ENCODE measurements around the gene ZNF253. TPM values are rescaled to one million over a fixed set of nuclear protein-coding genes. Genes with fewer than 3 reads are reported as not detected.
A peak's percentile ranks its signal among the peaks of the same experiment; 100 is the strongest.

Gene ZNF253
- total and polyA plus RNA-seq, 2 of the 8 experiments (the other 6 are each of a cell fraction or from before 2014, with no cell fraction given) = 8.3 to 64.0 TPM

DNA sequence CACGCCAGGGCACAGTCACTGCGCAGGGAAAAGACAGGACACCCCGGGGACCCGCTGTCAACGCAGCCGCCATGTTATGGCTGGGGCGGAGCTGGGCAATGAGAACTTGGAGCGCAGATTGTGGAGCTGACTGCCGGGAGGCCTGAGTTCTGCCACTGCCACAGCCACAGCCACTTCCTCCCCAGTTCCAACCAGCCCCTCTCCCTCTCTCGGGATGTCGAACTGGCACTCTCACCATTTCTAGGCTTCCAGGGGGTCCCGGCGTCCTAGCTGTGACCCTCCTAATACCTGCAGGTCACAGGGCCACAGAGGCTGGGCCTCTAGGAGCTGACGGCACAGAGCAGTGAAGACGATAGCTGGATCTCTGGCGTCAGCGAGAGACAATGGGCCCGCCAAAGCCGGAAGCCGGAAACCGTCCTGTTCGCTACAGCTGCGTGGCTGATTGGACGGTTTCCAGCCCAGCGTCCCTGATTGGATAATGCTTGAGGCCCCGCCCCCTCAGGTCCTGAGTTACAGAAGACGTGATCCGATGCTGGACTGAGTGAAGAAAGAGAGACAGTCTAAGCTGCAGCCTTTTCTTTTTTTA, 44.2 kb upstream of the ZNF253 start, which contains the start of gene ZNF506:
Gene ZNF506 (minus strand): TSS at position 385 of the 586 bp plus-strand sequence. CDS start 147 bp downstream, at position 238.
- H3K4me3 ChIP-seq (ENCODE audit: extremely low read depth in 1 of 4, insufficient read depth in 2 of 4, low read depth in 3 of 4, low read length in 4 of 4) = peak within 1 kb of the TSS; percentile 94 to 100 (median 99)
- no peaks in the 10 kb centered on the region for H3K36me3 ChIP-seq (ENCODE audit: control insufficient read depth in 2 of 4, insufficient read depth in 4 of 4, low read length in 3 of 4)
- H3K79me1 ChIP-seq (ENCODE audit: low read depth, low read length) = no peaks in the 10 kb centered on the region; the same call in 1 of the 2 replicates
- CTCF ChIA-PET (ENCODE audit: partially characterized antibody) = interaction anchor here (0.6 to 1.4 kb wide), 6 partner anchors 9 to 793 kb away, joined by 3 to 4 read pairs (median 3); no protein-coding TSS in a partner anchor
- H2AK5ac ChIP-seq (ENCODE audit: low read depth, low read length) = no peak within 1 kb of the TSS
- H3K27me3 ChIP-seq (replicated peaks in 1 of 4; ENCODE audit: control insufficient read depth in 3 of 4, extremely low read depth in 1 of 4, insufficient read depth in 3 of 4, low read length in 3 of 4) = no peaks in the 10 kb centered on the region
- POLR2A ChIA-PET (ENCODE audit: partially characterized antibody) = interaction anchor here (0.8 to 3.3 kb wide), 15 partner anchors 8 to 159 kb away, joined by 3 to 31 read pairs (median 5); partner anchors contain the start of genes ATP13A1, ZNF101, ZNF253 and ZNF93
- peak within 1 kb of the TSS; percentile 96 for H4K5ac ChIP-seq (ENCODE audit: insufficient read length, low read depth, low read length)
- no peak within 1 kb of the TSS for H2BK20ac ChIP-seq (ENCODE audit: low read length)
- peak within 1 kb of the TSS; percentile 94 for H3K27ac ChIP-seq (ENCODE audit: low read depth, low read length)
- H2BK12ac ChIP-seq (ENCODE audit: low read depth, low read length) = no peak within 1 kb of the TSS
- H3K23me2 ChIP-seq (ENCODE audit: low read depth, low read length) = no peaks in the 10 kb centered on the region
- no peak within 1 kb of the TSS for H3K14ac ChIP-seq (ENCODE audit: insufficient read length)
- 0% methylated on average over 26 of the region's 28 CpGs; no CpG with 5 or more reads in 1 of the 2 experiments for WGBS, 2 experiments (ENCODE audit: extremely low coverage in 1 of 2, insufficient coverage in 1 of 2, insufficient read length in 1 of 2, insufficient replicate concordance in 2 of 2, low coverage in 1 of 2, low lambda C conversion rate in 2 of 2, missing lambda C conversion rate in 1 of 2)
- peak within 1 kb of the TSS; percentile 47 to 86 for H3K4me2 ChIP-seq (ENCODE audit: insufficient read depth in 1 of 2, low read depth in 2 of 2, low read length in 2 of 2)
- DNase-seq (ENCODE audit: low read depth in 1 of 2, low spot score in 2 of 2) (peak; percentile 79 to 82), FAIRE-seq (peak; percentile 45)
- H3K4ac ChIP-seq (replicated peaks; ENCODE audit: insufficient read length, low read depth, low read length) = no peak within 1 kb of the TSS
- peak within 1 kb of the TSS; percentile 88; the same call in 1 of the 2 replicates for H4K8ac ChIP-seq (ENCODE audit: extremely low read depth, insufficient read depth, low read length)
- 0 out of 4 replicates have a peak, but pooled peaks cover 0 to 3% of the 10 kb centered on the region in 2 experiments for H3K9me3 ChIP-seq (ENCODE audit: insufficient read depth in 2 of 2, low read depth in 1 of 2, low read length in 1 of 2)
- H3K56ac ChIP-seq (replicated peaks; ENCODE audit: insufficient read length, low read depth, low read length) = peak within 1 kb of the TSS; percentile 77
- peak within 1 kb of the TSS; percentile 99; the same call in 1 of the 2 replicates for H2BK15ac ChIP-seq (ENCODE audit: low read length)
- peak within 1 kb of the TSS; percentile 55 to 94 (median 88) for H3K9ac ChIP-seq (replicated peaks in 1 of 4; ENCODE audit: extremely low read depth in 1 of 4, low read depth in 3 of 4, low read length in 3 of 4)
- H4K20me1 ChIP-seq (replicated peaks in 1 of 2; ENCODE audit: control insufficient read depth in 1 of 2, insufficient read depth in 2 of 2, low read length in 2 of 2) = no peaks in the 10 kb centered on the region
- peak within 1 kb of the TSS; percentile 74 for H4K91ac ChIP-seq (replicated peaks; ENCODE audit: insufficient read length, low read length)
- peak within 1 kb of the TSS; percentile 98 for H2BK5ac ChIP-seq (ENCODE audit: low read depth, low read length)
- peaks cover 0 to 32% of the 10 kb centered on the region in 2 experiments; a peak in 2 of 4 replicates for H3K79me2 ChIP-seq (ENCODE audit: control insufficient read depth in 1 of 2, insufficient read depth in 2 of 2, low read length in 2 of 2)
- H3K4me1 ChIP-seq (replicated peaks in 1 of 4; ENCODE audit: control insufficient read depth in 3 of 4, insufficient read depth in 4 of 4, low read length in 3 of 4) = no peaks in the 10 kb centered on the region
- no peak within 1 kb of the TSS for H3K23ac ChIP-seq (ENCODE audit: insufficient read length)
- H3K18ac ChIP-seq (ENCODE audit: extremely low read depth, low read length) = peak within 1 kb of the TSS; percentile 85; the same call in 1 of the 2 replicates
- H2BK120ac ChIP-seq (replicated peaks; ENCODE audit: low read depth, low read length) = no peak within 1 kb of the TSS
- peak within 1 kb of the TSS; percentile 100; the same call in 1 of the 2 replicates for H2AFZ ChIP-seq (ENCODE audit: low read length)
- peak; percentile 85 for TF ChIP-seq YY1 (IDR thresholded peaks at IDR 0.05; ENCODE audit: low read depth, low read length)
- no peak for TF ChIP-seq MAFK (IDR thresholded peaks at IDR 0.05; ENCODE audit: low read depth, low read length)
- TF ChIP-seq SUZ12 (IDR thresholded peaks at IDR 0.05; ENCODE audit: low read length) = no peak
- no peak for TF ChIP-seq JUND (IDR thresholded peaks at IDR 0.05; ENCODE audit: low read length)
- TF ChIP-seq CREB1 (IDR thresholded peaks at IDR 0.05) = peak; percentile 86
- TF ChIP-seq E2F6 (IDR thresholded peaks at IDR 0.05) = no peak
- no peak for TF ChIP-seq POU5F1 (IDR thresholded peaks at IDR 0.05; ENCODE audit: low read depth, low read length)
- no peak for TF ChIP-seq CBX8 (IDR thresholded peaks at IDR 0.05; ENCODE audit: borderline replicate concordance, low read depth, low read length)
- TF ChIP-seq EZH2 (IDR thresholded peaks at IDR 0.05; ENCODE audit: low read depth, low read length, severe bottlenecking) = no peak
- no peak for TF ChIP-seq TCF12 (IDR thresholded peaks at IDR 0.05; ENCODE audit: low read depth, low read length)
- 0 out of 2 replicates have a peak, but pooled peaks have one; percentile 69 for TF ChIP-seq RBBP5 (IDR thresholded peaks at IDR 0.05; ENCODE audit: borderline replicate concordance, low read depth, low read length)
- peak; percentile 77; the same call in 1 of the 2 replicates for TF ChIP-seq GABPA (IDR thresholded peaks at IDR 0.05; ENCODE audit: borderline replicate concordance, insufficient read depth, low read length)

Data from H1 (cell line).